ENCODE data around the gene RBBP8. TPM values are rescaled to one million over a fixed set of nuclear protein-coding genes. Genes with fewer than 3 reads are reported as not detected.

RBBP8 gene
- polyA plus RNA-seq, 1 experiment, result 22.1 TPM

DNA sequence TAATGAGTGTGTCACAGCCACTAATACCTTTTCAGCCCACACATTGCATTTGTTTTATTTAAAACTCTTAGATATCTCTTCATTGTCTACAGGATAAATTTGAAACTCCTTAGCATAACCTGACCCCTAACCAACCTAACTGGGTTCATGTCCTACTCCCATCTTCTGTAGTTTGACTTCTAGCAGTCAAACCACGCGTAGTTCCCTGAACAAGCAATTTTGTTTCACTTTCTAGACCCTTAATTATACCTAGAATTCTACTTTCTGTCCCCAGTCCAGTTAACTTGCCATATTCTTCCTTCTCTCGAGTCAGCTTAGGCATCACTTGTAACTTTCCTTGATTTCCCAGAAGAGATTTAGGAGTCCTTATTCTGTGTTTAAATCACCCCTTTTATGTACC is 55.1 kb downstream of the RBBP8 start:
- no peak for DNase-seq (ENCODE audit: low read depth, low spot score)
- no peak overlapping the region for H3K4me3 ChIP-seq (ENCODE audit: low read depth, low read length)
- H3K27me3 ChIP-seq (ENCODE audit: control insufficient read depth, insufficient read depth, low read length), result no peaks in the 10 kb centered on the region
- no peak for TF ChIP-seq CTCF (IDR thresholded peaks at IDR 0.05; ENCODE audit: low read depth, low read length)
- no peaks in the 10 kb centered on the region for H3K9me3 ChIP-seq (ENCODE audit: control insufficient read depth, insufficient read depth, low read length)
- ChIA-PET POLR2A (no interaction called here), CTCF (interaction anchor here (1.2 kb wide), 1 partner anchor 143 kb away, joined by 3 read pairs; no protein-coding TSS in a partner anchor)
- H3K27ac ChIP-seq (ENCODE audit: low read depth, low read length), result no peak overlapping the region

DNA sequence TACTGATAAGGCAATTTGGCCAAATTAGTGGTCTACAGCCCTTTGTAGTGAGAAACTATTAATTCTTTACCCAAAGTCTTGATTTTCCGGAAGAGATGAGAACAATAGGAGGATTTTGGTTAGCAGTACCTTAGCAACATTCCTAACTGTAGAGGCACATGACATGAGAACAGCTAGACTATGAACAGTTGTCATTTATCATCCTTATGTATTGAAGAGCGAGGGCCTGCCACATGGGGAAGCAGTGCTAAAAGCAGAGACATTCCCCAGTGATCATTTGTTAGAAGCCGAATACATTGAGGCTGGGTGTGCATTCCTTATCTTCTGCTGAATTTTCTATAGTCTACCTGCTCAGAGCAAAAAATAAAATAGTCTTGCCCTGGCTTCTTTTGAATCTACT is 65.2 kb downstream of the RBBP8 start:
- no peak overlapping the region for H3K27ac ChIP-seq (ENCODE audit: low read depth, low read length)
- no peak for DNase-seq (ENCODE audit: low read depth, low spot score)
- TF ChIP-seq CTCF (IDR thresholded peaks at IDR 0.05; ENCODE audit: low read depth, low read length), result no peak
- H3K27me3 ChIP-seq (ENCODE audit: control insufficient read depth, insufficient read depth, low read length), result no peaks in the 10 kb centered on the region
- CTCF ChIA-PET, result no interaction called here
- no peaks in the 10 kb centered on the region for H3K9me3 ChIP-seq (ENCODE audit: control insufficient read depth, insufficient read depth, low read length)
- POLR2A ChIA-PET, result no interaction called here
- no peak overlapping the region for H3K4me3 ChIP-seq (ENCODE audit: low read depth, low read length)

- no peak for TF ChIP-seq CTCF (IDR thresholded peaks at IDR 0.05; ENCODE audit: low read depth, low read length)
- CTCF ChIA-PET, result no interaction called here
- no peak overlapping the region for H3K27ac ChIP-seq (ENCODE audit: low read depth, low read length)
- no peaks in the 10 kb centered on the region for H3K27me3 ChIP-seq (ENCODE audit: control insufficient read depth, insufficient read depth, low read length)
- no peaks in the 10 kb centered on the region for H3K9me3 ChIP-seq (ENCODE audit: control insufficient read depth, insufficient read depth, low read length)
- H3K4me3 ChIP-seq (ENCODE audit: low read depth, low read length), result no peak overlapping the region
- POLR2A ChIA-PET, result no interaction called here
- DNase-seq (ENCODE audit: low read depth, low spot score), result no peak
Measured at GRCh38 chr18:22999212-22999611, 66.1 kb downstream of the RBBP8 start.

GRCh38 chr18:22999647-23000046 is 66.5 kb downstream of the RBBP8 start:
- no peak overlapping the region for H3K4me3 ChIP-seq (ENCODE audit: low read depth, low read length)
- H3K27ac ChIP-seq (ENCODE audit: low read depth, low read length), result no peak overlapping the region
- POLR2A ChIA-PET, result no interaction called here
- no peak for TF ChIP-seq CTCF (IDR thresholded peaks at IDR 0.05; ENCODE audit: low read depth, low read length)
- CTCF ChIA-PET, result no interaction called here
- H3K9me3 ChIP-seq (ENCODE audit: control insufficient read depth, insufficient read depth, low read length), result no peaks in the 10 kb centered on the region
- no peak for DNase-seq (ENCODE audit: low read depth, low spot score)
- no peaks in the 10 kb centered on the region for H3K27me3 ChIP-seq (ENCODE audit: control insufficient read depth, insufficient read depth, low read length)

- TF ChIP-seq CTCF (IDR thresholded peaks at IDR 0.05; ENCODE audit: low read depth, low read length), result no peak
- Histone ChIP-seq H3K4me3 (ENCODE audit: low read depth, low read length) (no peak overlapping the region), H3K9me3 (ENCODE audit: control insufficient read depth, insufficient read depth, low read length) (no peaks in the 10 kb centered on the region), H3K27ac (ENCODE audit: low read depth, low read length) (no peak overlapping the region), H3K27me3 (ENCODE audit: control insufficient read depth, insufficient read depth, low read length) (no peaks in the 10 kb centered on the region)
- no peak for DNase-seq (ENCODE audit: low read depth, low spot score)
- ChIA-PET POLR2A (no interaction called here), CTCF (interaction anchor here (0.6 to 1.1 kb wide), 2 partner anchors 205 to 472 kb away, joined by 3 to 4 read pairs; no protein-coding TSS in a partner anchor)
Measured at GRCh38 chr18:23003289-23003688, 70.2 kb downstream of the RBBP8 start.
